ENCODE data around the gene HOXC12. TPM values are rescaled to one million over a fixed set of nuclear protein-coding genes. Genes with fewer than 3 reads are reported as not detected.

HOXC12 gene
- total RNA-seq, 1 experiment from 2014 or later = not detected

DNA sequence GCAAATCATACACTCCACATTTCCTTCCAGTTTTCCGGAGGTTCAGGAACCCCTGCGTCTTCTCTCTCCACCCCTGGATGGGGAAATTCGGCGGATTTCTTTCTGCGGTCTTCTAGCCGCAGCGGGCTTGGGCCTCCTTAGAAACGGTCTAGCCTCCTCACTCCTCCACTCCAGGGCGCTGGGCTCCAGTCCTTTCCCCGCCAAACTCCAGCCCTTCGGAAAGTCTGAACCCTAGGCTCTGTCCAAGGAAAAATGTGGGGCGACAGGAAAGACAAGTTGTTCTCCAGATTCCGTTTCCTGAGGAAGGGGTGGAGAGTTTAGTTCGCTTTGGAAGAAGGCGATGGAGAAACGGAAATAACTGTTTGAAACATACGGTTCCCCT lies 28.9 kb downstream of the HOXC12 start:
- no peak for DNase-seq (ENCODE audit: low spot score)

DNA sequence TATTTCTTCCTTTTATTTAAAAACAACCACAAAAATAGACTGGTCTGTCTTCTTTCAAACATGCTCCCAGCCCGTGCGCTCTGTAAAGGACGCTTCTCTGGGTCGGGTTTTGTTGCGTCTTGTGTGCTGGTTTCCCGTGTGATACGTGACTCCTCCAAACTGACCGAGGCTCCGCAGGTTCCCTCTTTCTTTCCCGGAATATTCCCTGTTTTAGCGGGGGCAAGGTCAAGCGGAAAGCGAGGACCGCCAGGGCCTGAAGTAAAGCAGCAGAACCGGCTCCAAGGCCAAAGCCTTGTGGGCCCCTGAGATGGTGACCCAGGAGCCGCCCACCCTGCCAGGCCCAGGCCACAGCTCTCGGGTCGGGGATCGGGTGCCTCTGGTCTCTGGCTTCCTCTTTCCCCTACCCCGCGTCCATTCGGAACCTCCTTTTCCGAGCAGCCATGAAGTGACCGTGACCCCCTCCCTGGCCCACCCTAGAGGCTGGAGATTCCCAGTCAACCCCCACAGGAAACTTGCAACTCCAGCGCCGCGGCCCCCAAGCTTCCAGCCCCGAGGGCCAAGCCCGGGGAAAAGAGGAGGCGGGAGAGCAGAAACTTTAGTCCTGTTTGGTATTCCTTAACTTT lies 29.4 kb downstream of the HOXC12 start:
- DNase-seq (ENCODE audit: low spot score) = no peak

DNA sequence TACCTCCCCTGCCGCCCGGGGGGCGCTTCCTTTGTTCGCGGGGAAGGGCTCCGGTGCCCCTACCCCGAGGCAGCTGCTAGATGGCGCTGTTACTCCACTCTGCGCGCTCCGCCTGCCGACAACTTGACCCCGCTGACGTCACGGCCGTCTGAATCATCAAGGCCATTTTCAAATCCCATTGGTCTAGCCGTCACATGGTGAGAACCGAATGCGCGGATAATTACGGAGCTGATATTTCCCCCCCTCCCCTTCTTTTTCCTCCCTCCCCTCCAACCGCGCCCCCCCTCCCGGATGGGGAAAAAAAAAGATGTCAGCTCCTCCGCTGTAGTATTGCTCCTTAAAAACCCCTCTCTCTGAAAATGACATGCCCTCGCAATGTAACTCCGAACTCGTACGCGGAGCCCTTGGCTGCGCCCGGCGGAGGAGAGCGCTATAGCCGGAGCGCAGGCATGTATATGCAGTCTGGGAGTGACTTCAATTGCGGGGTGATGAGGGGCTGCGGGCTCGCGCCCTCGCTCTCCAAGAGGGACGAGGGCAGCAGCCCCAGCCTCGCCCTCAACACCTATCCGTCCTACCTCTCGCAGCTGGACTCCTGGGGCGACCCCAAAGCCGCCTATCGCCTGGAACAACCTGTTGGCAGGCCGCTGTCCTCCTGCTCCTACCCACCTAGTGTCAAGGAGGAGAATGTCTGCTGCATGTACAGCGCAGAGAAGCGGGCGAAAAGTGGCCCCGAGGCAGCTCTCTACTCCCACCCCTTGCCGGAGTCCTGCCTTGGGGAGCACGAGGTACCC lies 30.4 kb downstream of the HOXC12 start, which contains the start of gene HOXC10:
HOXC10 (plus strand) TSS at position 246 of the 791 bp plus-strand sequence; CDS start at position 360, 114 bp downstream.
- peak; percentile 92 for DNase-seq (ENCODE audit: low spot score)

DNA sequence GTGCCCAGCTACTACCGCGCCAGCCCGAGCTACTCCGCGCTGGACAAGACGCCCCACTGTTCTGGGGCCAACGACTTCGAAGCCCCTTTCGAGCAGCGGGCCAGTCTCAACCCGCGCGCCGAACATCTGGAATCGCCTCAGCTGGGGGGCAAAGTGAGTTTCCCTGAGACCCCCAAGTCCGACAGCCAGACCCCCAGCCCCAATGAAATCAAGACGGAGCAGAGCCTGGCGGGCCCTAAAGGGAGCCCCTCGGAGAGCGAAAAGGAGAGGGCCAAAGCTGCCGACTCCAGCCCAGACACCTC lies 30.9 kb downstream of the HOXC12 start:
- no peak for DNase-seq (ENCODE audit: low spot score)

DNA sequence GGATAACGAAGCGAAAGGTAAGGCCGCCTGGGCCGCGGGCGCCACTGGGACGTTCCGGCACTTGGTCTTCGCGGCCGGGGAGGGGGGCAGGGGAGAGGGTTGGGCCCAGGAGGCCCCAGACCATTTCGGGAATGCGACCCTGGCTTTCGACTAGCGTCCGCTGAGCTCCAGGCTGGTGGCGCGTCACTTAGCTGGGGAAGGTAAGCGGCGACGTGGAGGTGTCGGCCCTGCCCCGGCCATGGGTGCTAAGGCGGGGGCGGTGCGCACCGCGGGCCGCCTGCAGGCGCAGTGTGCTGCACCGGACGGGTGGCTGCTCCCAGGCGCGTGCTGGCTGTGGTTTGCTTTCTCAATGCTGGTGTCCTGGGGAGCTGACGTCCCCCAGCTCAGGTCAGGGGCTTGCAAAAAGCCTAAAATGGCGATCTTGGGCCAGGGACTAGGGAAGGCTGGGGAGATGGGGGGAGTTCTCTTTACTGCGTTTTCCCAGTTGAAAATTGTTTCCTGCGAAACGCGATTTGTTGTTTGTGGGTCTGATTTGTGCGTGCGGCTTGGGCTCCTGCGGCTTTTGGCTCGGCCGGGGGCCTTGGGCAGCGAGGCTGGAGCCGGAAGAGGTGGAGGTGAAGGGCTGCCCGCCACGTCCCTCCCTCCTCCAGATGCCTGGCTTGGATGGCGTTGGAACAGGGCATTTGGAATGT lies 31.4 kb downstream of the HOXC12 start:
- no peak for DNase-seq (ENCODE audit: low spot score)

DNA sequence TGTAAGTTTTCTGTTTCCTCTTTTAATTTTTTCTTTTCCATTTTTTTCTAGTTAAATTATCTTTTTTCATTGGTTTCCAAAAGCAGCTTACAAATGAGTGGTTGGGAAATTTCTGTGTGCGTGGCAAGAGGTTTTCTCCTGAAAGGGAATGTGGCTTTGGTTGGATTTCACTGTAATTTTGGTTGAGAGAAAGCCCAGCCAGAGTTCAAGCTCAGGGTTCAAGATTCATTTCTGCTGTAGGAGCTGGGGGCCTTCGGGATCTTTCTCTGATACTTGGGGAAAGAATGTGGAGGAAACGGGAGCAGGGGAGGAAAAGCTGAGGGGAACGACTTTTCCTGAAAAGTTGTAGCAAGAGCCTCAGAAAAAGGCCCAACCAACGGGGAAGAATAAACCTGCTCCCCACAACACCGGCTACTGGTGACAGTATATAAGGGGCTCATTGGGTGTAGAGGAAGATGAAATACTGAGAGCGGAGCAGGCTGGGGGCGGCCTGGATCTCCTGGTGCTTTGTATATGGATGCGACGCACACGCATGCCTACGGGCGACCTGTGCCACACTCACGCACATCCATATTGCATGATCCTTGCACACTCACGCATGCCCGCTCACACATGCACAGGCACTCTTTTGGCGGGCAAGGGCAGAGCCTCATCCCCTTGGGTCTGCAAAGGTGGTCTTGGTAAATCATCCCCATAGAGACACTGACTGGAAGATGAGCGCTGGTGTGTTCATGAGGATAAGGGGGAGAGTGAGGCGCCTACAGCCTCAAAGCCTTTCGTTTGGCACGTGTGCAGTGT lies 32.2 kb downstream of the HOXC12 start:
- DNase-seq (ENCODE audit: low spot score) = no peak

DNA sequence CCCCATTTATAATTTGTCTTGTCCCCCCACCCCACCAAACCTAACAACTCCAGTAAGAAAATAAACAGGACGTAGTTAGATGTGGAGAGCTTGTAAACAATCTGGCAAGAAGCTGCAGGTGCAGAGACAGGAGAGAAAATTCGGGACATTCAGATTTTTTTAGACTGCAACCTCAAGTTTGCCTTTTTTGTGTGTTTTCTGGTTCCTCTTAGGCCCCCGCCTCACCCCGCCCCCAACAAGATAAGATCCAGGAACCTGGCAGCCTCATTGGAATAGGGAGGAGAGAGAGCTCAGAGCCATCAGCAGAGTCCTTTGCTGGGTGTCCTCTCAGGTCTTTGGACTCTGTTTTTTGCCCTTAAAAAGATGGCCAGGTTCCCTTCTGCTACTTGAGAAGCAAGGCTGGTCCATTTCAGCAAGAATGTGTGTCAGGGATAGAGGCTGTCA lies 33.1 kb downstream of the HOXC12 start:
- no peak for DNase-seq (ENCODE audit: low spot score)

DNA sequence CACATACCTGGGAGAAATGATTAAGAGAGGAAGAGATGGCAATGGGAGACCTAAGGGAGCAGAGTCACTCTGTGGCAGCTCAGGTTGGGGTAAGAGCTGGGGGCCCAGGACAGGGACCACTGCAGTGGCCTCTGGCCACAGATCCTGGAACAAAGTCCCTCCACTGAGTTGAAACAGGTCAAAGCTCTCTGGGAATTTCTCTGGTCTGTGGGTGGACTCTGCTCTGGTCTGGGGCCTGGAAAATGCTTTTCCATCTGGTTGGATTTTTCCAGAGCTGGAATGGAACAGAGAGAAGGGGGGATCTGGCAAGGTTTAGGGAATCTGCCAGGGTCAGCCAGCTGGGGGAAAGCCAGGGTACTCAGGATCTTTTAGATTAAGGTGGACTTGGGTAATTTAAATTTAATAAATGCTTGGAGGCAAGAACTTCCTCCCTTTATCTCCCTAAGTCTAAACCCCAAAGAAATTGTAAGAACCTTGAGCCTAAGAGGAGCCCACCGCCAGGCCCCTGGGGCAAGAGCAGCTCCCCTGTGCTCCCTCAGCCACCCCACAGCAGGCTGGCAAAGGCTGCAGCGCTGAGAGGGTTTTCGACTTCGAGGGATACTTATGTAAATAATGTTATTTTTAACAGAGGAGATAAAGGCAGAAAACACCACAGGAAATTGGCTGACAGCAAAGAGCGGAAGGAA lies 34.0 kb downstream of the HOXC12 start:
- DNase-seq (ENCODE audit: low spot score) = no peak

DNA sequence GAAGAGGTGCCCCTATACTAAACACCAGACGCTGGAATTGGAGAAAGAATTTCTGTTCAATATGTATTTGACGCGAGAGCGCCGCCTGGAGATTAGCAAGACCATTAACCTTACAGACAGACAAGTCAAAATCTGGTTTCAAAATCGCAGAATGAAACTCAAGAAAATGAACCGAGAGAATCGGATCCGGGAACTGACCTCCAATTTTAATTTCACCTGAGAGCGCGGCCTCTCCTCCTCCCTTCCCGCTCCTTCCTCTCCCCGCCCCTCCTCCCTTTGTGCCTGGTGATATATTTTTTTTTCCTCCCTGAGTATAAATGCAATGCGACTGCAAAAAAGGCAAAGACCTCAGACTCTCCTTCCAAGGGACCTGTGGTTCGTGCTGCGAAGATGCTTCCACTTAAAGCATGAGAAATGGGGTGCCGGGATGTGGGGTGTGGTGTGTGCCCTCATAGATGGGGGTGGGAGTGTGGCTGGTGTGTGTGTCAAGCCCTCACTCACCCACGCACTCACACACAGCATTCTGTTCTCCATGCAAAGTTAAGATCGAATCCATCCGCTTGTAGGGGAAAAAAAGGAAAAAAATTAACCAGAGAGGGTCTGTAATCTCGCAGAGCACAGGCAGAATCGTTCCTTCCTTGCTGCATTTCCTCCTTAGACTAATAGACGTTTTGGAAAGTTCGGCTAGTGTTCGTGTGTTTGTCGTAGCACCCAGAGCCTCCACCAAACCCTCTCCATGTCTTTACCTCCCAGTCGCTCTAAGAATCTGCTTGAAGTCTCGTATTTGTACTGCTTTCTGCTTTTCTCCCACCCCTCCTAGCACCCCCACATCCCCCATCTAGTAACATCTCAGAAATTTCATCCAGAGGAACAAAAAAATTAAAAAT lies 34.8 kb downstream of the HOXC12 start:
- no peak for DNase-seq (ENCODE audit: low spot score)

DNA sequence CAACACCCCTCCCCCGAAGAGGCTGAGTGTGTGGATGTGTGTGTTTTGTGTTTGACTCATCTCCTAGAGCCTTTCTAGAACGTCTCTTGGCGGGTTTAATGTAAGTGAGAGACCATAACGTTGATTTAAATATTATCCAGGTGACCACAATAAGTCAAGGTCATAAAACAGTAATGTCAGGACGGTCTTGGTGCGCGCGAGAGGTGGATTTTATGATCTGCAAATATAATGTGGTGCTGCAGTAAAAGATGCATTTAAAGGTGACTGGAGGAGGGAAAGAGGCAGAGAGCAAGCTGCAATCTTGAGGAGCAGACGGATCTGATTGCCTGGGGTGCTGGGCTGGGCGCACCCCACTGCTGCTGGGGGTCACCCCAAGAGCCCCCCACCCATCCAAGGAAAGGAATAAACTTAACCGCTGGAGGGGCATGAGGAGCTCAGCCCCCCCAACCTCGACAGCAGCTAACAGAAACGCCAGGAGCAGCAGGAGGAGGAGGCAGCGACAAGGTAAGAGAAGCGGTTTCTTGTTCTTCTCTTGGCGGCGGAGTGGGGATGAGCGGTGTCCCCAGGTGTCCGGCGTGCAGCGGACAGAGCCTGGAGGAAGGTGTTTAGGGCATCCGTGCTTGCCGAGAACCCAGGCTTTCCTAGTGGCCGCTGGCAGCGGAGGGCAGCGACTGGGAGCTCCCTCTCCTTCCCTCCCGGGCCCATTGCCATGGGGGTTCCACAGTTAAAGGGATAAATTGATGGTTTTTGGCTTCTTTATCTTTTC lies 35.8 kb downstream of the HOXC12 start:
- DNase-seq (ENCODE audit: low spot score) = no peak

DNA sequence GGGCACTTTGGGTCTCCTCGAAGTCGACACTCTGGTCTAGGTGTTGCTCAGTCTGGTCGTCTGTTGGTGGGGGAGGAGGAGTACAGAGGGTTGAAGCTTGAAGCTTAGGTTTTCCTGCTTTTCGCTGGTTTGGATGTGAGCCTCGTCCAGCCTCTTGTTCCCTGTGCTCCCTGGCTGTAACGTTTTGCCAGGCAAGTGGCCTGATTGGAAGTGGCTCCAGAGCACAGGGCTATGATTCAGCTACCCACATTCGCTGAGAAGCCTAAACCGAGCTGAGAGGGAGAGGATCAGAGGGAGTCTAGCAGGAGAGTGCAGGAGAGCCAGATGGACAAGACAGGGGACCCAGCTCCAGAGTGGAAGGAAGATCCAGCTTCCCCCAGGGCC lies 36.4 kb downstream of the HOXC12 start:
- no peak for DNase-seq (ENCODE audit: low spot score)

DNA sequence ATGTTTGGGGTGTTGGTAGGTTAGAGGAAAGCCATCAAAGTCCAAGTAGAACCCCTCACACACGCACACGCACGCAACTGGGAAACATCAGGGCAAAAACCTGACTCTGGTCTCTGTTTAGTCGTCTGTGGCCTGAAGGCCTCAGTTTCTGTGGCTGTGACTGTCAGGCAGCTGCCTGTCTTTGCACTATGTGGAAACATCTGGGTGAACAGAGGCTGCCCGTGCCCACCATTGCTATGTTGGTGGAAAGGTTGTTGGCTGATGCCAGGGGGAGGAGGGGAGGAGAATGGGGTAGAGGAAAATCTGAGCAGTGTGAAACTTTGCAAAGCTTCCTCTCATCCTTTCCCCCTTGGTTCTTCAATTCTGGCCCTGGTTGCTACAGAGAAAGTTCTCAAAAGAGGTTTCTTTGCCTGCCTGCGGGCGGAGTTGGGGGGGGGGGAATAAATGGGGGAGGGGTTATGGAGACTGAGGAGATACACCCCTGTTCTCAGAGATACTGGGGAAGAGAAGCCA lies 37.7 kb downstream of the HOXC12 start:
- DNase-seq (ENCODE audit: low spot score) = no peak

DNA sequence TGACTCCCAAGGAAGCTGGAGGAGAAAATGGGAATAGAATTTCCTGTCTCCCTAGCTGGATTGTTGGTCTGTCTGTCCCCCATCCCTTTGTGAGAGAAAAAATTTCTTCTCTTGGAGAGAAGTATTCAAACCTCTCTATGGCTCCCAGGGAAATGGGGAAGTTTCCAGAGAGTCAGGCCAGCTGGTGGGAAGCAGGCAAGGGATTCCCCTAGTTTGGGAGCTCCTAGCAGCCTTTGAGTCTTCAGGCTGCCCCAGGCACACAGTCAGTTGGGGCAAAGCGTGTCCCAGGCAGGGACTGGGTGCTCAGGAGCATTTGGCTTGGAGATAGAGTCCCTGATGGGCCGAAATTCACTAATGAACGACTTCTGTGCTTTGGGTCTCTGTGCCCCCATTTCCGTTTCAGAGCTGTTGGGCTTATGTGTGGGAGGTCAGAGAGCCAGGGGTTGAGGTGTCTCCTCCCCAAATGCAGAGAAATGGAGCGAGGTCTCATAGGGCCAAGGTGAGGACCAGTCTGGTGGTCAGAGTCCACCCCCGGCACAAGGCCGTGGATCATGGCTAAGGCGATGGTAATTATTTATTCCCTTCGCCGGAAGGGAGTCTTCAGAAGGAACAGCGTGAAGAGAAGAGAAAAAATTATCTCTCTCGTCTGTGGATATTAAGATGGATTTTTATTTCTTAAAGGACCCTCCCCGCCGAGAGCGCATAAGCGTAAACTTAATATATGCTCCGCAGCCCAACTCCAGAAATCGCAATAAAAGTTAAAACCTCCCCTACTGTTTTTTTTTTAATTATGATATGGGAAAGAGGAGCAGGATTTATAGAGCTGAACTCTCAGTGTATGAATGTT lies 38.7 kb downstream of the HOXC12 start:
- no peak for DNase-seq (ENCODE audit: low spot score)

DNA sequence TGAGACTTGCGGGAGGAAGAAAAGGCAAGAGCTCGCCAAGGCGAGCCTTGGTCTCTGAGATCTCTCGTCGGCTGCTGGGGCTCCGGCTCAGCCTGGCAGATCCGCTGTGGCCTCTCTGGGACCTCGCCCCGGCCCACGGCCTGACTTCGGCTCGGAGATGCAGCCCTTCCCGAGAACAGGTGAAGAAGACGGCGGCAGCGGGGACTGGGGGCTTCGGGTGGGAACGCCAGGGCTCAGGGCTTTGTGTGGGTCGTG lies 39.2 kb downstream of the HOXC12 start:
- DNase-seq (ENCODE audit: low spot score) = no peak

DNA sequence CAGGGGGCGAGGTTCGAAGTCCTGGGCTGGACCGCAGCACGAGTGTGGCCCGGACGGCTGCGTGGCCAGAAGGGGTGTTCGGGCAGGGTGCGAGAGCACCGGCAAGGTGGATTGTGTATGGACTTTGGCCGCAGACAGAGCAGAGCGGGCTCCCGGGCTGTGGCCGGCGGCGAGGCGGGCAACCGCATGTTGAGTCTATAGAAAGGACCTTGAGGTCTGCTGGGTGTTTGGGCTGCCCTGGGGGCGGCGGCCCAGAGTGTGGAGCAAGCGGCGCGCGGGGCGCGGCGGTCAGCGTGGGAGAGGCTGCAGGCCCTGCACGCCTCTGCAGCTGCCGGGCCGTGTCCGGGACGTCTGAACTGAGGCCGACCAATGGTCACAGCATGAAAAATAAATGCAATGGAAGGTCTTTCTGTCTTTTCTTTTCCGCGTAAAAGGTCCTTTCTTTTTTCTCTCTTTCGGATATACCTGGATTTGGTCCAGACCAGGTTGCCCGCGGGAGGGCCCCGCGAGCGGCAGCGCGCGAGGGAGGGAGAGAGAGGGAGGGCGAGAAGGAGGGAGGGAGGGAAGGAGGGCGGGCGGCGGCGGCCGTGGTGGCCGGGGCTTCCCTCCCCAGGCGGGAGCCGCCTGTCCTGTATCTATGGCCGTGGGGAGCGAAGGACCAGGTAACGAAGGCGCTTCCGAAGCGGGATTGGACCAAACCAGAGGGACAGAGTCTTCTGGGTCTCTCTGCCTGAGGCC lies 39.7 kb downstream of the HOXC12 start:
- no peak for DNase-seq (ENCODE audit: low spot score)

DNA sequence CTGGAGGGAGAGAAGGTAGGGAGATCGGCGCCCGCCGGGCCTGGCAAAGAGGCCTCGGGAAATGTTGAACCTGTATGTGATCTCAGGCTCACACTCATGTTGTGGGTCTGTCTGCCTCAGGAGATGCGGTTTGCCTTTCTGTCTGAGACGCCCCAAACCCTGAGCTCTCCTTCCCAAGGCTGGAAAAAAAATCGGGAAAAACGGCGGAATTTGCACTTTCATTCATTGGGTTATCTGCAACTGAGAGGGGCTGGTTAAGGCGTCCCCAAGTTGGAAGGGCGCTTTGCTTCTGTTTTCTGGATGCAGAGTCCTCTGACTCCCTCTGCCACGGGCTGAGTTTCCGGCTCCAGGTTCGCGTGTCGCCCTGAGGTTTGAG lies 40.3 kb downstream of the HOXC12 start:
- DNase-seq (ENCODE audit: low spot score) = no peak

DNA sequence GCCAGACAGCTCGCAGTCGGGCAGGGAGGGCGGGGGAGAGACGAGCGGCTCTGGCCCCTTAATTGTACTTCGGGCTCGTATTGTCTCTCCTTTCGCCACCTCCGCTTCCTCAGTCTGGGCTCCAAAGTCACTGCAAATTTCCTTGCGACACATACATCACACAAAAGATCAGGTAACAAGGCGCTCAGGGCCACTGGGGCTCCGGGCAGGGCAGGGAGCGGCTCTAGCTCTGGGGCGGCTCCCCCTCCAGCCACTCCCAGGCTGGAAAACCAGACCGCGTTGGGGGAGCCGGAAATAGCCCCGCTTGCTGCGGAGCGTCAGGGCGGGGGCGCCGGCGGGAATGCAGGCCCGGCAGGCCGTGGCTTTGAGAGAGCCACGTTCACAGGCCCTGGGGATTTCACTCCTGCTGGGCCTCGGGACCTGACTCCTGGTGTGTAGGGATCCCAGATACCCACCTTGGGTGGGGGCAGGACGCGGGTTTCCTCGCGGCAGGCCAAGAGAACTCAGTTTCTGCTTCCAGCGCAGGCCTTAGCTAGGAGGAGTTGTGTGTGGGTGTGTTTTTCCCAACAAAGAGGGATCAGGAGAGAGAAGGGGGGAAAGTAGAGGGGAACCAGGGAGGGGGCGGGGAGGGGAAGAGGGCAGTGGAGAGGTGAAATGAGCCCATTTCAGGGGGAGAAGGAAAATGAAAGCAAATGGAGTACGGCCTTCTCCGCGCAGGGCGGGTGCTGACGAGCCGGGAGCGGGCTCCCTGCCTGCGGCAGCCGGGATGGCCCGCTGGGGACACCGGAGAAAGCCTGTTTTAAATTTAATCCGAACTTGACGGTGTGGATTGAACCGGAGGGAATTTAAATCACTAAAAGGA lies 40.9 kb downstream of the HOXC12 start:
- no peak for DNase-seq (ENCODE audit: low spot score)
